Measurements from ENCODE around the gene ANKRD52. TPM values are rescaled to one million over a fixed set of nuclear protein-coding genes. Genes with fewer than 3 reads are reported as not detected.

Gene ANKRD52
- total and polyA plus RNA-seq, 2 of the 8 experiments (the other 6 are each of a cell fraction or from before 2014, with no cell fraction given), result 14.0 to 36.3 TPM

DNA sequence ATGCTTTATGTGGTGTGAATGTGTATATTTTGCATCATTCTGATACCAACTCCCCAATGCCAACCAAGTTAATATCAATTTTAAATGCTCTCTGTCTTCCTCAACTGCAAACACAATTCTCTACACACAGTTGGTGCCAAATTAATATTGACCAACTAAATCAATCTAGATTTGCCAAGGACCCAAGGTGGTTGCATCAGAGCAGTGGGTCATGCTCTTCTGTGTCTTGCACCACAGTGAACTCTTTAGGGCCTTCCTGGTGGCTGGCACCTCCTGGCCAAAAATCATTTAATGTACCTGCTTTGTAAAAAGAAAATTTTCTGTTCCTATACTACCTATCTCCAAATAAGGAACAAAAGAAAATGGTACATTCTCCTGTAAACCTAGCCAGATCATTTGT lies 22.7 kb upstream of the ANKRD52 start:
- Histone ChIP-seq H3K79me1 (ENCODE audit: low read depth, low read length) (no peaks in the 10 kb centered on the region), H3K18ac (ENCODE audit: extremely low read depth, low read length) (no peak overlapping the region), H2BK5ac (ENCODE audit: low read depth, low read length) (no peak overlapping the region), H3K9me3 (ENCODE audit: insufficient read depth in 2 of 2, low read depth in 1 of 2, low read length in 1 of 2) (no peaks in the 10 kb centered on the region), H3K79me2 (ENCODE audit: control insufficient read depth in 1 of 2, insufficient read depth in 2 of 2, low read length in 2 of 2) (no peaks in the 10 kb centered on the region), H3K27me3 (replicated peaks in 1 of 4; ENCODE audit: control insufficient read depth in 3 of 4, extremely low read depth in 1 of 4, insufficient read depth in 3 of 4, low read length in 3 of 4) (no peaks in the 10 kb centered on the region), H4K20me1 (replicated peaks in 1 of 2; ENCODE audit: control insufficient read depth in 1 of 2, insufficient read depth in 2 of 2, low read length in 2 of 2) (no peaks in the 10 kb centered on the region), H2AK5ac (ENCODE audit: low read depth, low read length) (no peak overlapping the region), H2BK120ac (replicated peaks; ENCODE audit: low read depth, low read length) (no peak overlapping the region), H2BK12ac (ENCODE audit: low read depth, low read length) (no peak overlapping the region), H3K14ac (ENCODE audit: insufficient read length) (no peak overlapping the region), H3K4me1 (replicated peaks in 1 of 4; ENCODE audit: control insufficient read depth in 3 of 4, insufficient read depth in 4 of 4, low read length in 3 of 4) (no peaks in the 10 kb centered on the region), H2BK15ac (ENCODE audit: low read length) (no peak overlapping the region), H3K36me3 (ENCODE audit: control insufficient read depth in 2 of 4, insufficient read depth in 4 of 4, low read length in 3 of 4) (peaks cover 13 to 69% (median 50%) of the 10 kb centered on the region in 4 experiments; a peak in 7 of 8 replicates), H4K8ac (ENCODE audit: extremely low read depth, insufficient read depth, low read length) (no peak overlapping the region), H3K27ac (ENCODE audit: low read depth, low read length) (no peak overlapping the region), H3K4ac (replicated peaks; ENCODE audit: insufficient read length, low read depth, low read length) (no peak overlapping the region), H2AFZ (ENCODE audit: low read length) (no peak overlapping the region), H3K4me3 (ENCODE audit: extremely low read depth in 1 of 4, insufficient read depth in 2 of 4, low read depth in 3 of 4, low read length in 4 of 4) (no peak overlapping the region), H3K23ac (ENCODE audit: insufficient read length) (no peak overlapping the region), H3K23me2 (ENCODE audit: low read depth, low read length) (no peaks in the 10 kb centered on the region), H3K4me2 (ENCODE audit: insufficient read depth in 1 of 2, low read depth in 2 of 2, low read length in 2 of 2) (no peak overlapping the region), H3K9ac (replicated peaks in 1 of 4; ENCODE audit: extremely low read depth in 1 of 4, low read depth in 3 of 4, low read length in 3 of 4) (no peak overlapping the region), H4K5ac (ENCODE audit: insufficient read length, low read depth, low read length) (no peak overlapping the region), H3K56ac (replicated peaks; ENCODE audit: insufficient read length, low read depth, low read length) (no peak overlapping the region), H2BK20ac (ENCODE audit: low read length) (no peak overlapping the region), H4K91ac (replicated peaks; ENCODE audit: insufficient read length, low read length) (no peak overlapping the region)
- ChIA-PET CTCF (ENCODE audit: partially characterized antibody) (interaction anchor here (0.5 kb wide), 1 partner anchor 345 kb away, joined by 3 read pairs; no protein-coding TSS in a partner anchor), POLR2A (ENCODE audit: partially characterized antibody) (no interaction called here)
- TF ChIP-seq TAF1 (IDR thresholded peaks at IDR 0.05; ENCODE audit: low read depth, low read length), result no peak
- no peak for TF ChIP-seq HDAC2 (IDR thresholded peaks at IDR 0.05; ENCODE audit: borderline replicate concordance in 1 of 2, low read depth in 2 of 2, low read length in 2 of 2)
- no peak for TF ChIP-seq TCF12 (IDR thresholded peaks at IDR 0.05; ENCODE audit: low read depth, low read length)
- no peak for TF ChIP-seq NRF1 (IDR thresholded peaks at IDR 0.05; ENCODE audit: low read depth, low read length)
- TF ChIP-seq GTF2F1 (IDR thresholded peaks at IDR 0.05; ENCODE audit: borderline replicate concordance, low read depth, low read length), result no peak
- TF ChIP-seq MAFK (IDR thresholded peaks at IDR 0.05; ENCODE audit: low read depth, low read length), result no peak
- TF ChIP-seq KDM1A (IDR thresholded peaks at IDR 0.05; ENCODE audit: borderline replicate concordance, low read length), result no peak
- no peak for TF ChIP-seq TAF7 (optimal IDR thresholded peaks at IDR 0.05; ENCODE audit: borderline replicate concordance, low read depth, low read length)
- TF ChIP-seq NANOG (IDR thresholded peaks at IDR 0.05; ENCODE audit: insufficient read depth, low read depth, low read length, poor library complexity, severe bottlenecking), result no peak
- no peak for TF ChIP-seq SIX5 (IDR thresholded peaks at IDR 0.05; ENCODE audit: low read depth, low read length)
- FAIRE-seq, result no peak
- DNase-seq (ENCODE audit: low read depth in 1 of 2, low spot score in 2 of 2), result no peak

Measured in H1 (cell line).